Erythroblast (primary cell): ENCODE results near the gene ZNF175.
A peak's percentile ranks its signal among the peaks of the same experiment; 100 is the strongest.

Experiments
- DNase-seq, 2 experiments: peaks; one replicate each; lab custom pipeline; 2025; lab: John Stamatoyannopoulos, UW
- GATA1 ChIP-seq: IDR thresholded peaks from 2 replicates; pipeline ENCODE4 v1.6.1; 2011; ENCODE audit warnings: low read depth, mild to moderate bottlenecking, control low read depth, low read length, moderate library complexity
- POLR2A ChIP-seq: IDR thresholded peaks from 2 replicates; pipeline ENCODE4 v1.6.1; 2011; ENCODE audit warnings: mild to moderate bottlenecking, low read length

The ZNF175 gene

DNA sequence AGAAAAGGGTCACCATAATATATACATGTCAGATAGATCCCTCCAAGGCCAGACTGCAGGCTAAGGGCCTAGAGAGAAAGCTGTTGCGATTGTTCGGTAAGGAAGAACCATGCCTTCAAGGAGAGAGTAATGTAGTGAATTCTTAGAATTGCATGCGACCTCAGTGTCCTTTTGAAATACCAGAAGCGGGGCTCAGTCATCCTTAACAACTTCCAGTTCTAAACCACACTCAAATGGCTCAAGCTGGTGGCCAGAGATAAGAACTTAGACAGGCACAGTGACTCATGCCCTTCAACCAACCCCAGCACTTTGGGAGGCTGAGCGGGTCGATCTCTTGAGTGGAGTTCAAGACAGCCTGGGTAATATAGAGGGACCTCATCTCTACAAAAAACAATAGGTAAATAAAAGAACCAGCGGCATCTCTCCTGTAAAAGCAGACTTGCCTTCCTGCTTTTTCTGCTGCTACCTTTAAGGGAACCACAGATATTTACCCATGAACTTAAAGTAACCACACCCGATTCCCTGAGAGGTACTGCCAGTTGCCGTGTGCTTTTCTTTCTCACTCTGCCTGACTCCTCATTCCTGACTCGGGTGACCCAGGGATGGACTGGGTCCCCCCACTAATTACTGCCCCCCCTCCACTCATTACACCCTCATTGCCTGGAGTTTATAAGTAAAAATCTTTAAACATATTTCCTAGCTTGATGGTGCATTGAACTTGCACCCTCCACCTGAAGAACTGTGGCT, 24.3 kb upstream of the ZNF175 start:
- peak; percentile 97 to 99 for DNase-seq
- peak; percentile 73 for TF ChIP-seq POLR2A
- TF ChIP-seq GATA1: peak; percentile 88

DNA sequence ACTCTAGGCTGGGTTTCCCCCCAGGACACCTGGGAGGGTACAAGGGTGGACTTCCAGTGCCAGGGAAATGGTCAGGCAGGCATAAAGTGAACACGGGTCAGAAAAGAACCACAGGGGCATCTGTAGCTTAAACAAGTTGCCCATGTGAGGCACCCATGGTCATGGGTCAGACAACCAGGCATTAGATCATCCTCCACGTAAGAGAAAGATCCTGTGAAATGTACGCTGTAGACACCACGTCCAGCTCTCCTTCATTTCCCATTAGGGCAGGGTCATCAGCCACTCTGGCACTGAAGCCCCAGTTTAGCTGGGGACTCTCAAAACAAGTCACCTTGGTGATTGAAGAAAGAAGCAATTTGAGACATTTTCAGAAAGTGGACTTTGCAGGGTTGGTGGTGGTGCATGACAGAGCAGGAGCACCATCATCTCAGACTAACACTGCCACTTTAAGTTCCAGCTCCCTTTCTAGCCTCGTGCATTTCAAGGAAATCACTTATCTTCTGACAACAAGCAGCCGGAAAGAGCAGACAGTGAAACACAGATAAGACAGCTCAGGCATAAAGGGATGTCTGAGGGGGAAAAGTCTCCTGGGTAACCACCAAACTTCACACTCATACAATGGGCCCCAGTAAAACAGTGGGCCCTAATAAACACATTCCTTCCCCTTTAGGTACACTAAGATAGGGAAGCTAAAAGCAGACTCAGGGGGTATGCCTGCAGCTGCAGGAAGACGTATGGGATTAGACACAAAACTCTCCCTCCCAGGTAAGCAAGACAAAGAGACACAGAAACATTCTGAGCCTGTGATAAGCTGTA, 23.5 kb upstream of the ZNF175 start:
- peak; percentile 93 to 97 for DNase-seq
- TF ChIP-seq POLR2A (peak; percentile 89), GATA1 (peak; percentile 89)

DNA sequence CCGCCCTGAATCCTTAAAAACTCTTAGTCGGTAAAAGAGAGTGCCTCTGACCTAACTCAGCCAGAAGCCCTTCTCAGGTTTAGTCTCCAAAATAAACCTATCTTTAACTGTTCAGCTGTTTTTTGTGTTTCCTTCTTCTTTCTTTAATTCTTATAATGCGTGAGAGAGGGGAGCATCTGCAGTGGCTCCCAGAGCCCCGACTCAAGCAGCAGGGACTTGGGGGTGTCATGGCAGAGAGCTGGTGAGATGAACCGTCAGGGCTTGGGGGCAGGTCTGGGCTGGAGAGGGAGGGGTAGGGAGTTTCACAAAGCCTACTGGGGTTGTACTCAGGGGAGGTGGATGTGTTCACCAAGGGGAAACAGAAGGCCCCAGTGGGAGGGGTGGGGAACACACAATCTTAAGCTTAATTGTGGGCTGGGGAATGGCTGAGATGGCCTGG, 22.9 kb upstream of the ZNF175 start:
- peak; percentile 77 to 84 for DNase-seq
- no peak for TF ChIP-seq GATA1
- no peak for TF ChIP-seq POLR2A

DNA sequence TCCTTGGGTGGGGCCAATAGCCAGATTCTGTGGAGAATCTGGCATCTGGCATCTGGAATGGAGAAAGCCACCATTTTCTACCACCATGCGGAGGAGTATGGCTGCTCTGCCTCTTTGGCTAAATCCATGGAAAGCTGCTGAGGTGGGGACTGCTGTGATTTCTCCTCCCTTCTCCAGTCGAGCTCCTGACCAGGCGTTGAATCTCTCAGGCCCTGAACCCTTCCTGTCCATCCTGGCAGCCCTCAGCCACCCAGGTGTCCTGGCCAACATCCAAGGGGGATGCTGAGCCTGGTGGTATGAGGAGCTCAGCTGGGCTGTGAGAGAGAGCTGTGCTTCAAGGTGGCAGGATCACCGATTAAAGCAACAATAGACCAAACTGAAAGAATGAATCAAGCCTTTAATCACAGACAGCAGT, 22.2 kb upstream of the ZNF175 start:
- TF ChIP-seq GATA1 (no peak), POLR2A (no peak)
- no peak for DNase-seq

DNA sequence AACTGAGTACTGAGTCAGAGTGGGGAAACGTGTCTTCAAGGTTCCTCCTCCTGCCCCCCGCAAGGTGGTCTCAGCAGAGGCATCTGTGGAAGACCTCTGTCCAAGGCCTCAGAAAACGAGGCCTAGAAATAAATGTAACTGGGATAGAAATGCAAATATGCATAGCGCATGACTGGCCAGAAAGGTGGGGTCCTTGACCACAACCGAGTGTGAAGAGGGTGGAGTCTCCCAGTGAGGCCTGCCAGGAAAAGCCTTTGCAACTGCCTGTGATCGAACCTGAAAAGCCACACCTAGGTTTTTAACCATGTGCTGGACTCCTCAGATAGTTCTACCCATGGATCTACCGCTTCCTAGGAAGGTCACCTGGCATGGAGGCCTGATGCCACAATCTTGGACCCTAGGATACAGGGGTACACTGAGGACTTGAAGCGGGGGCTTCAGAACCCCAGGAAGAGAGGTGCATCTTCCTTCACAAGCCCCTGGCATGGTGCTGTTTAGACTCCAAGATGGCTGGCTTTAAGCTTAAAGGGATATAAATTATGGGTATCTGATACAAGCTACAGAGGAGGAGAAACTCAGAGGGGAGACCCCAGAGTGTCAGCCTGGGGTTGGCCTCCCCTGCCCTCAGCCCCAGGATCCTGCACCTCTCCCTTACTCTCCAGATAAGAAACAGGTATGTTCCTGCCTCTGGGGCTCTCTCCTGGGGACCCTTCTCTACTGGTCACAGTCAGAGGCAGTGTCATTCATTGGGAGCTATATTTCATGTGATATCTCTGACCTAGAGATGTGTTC, 21.4 kb upstream of the ZNF175 start:
- TF ChIP-seq POLR2A: peak; percentile 55
- TF ChIP-seq GATA1: no peak
- DNase-seq: peak; percentile 43 to 68

DNA sequence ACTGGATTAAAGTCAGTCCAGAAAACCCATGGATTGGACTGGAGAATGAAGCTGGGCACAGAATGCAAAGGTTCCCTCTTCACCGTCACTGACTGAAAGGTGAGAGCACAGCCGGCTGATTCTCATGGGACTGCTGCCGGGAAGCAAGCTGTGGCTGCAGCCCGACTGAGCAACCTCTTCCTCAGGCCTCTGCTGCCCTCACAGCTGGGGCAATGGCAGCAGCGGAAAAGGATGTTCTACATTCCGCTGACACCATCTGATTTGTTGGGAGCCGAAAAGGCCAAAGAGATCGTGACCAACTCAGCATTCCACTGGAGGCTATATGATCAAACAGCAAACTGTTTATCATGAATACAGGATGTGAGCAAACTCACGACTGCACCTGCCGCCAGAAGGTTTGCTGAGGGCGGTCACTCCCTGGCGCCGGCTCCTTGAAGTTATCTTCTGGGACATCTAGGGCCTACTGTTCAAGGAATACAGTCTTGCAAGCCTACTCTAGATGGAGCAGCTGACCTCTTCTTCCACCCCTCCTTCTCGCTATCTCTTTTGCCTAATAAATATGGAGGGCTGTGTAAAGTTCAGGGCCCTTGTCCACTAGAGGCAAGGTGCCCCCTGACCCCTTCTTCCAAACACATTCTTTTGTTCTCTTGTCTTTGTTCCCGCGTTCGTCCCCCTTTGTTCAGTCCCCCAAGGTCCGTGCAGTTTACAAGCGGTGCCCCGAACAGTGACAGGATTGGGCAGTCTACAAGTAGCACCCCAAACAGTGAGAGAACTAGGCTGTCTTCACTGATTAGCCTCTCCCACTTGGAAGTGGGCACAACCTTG, 20.0 kb upstream of the ZNF175 start:
- no peak for DNase-seq
- TF ChIP-seq GATA1: no peak
- peak; percentile 29 for TF ChIP-seq POLR2A

DNA sequence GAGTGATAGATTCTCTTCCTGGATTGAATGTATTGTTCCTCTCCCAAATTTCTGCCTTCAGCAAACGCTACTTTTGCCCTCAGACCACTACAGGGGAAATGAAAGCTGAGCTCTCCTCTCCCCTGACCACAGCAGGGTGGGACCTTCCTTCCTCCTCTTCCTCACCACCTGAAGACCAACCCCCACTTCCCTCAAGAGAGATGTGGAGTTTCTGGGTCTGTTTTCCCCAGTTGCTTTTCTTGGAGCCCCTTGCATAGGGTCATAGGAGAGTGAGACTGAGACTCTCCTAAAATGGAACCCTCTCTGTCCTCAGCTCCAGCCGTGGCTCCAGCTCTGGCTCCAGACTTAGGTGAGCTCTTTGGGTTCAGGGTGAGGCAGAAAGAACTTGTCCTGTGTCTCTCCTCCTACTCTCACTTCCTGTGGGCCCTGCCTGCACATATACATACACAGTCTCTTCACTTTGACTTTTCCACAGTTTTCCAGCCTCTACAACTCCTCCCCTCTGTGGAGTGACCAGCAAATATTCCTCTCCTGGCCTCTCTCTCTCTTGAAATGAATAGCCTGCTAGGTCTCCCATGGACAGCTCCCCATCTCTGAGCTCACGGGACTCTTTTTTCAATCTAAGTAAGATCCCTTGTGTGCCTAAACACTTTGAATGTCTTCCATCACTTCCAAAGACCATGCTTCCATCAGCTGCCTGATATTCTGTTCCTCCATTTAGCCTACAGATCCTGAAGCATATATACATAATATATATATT, 19.2 kb upstream of the ZNF175 start:
- TF ChIP-seq POLR2A (no peak), GATA1 (no peak)
- no peak for DNase-seq

DNA sequence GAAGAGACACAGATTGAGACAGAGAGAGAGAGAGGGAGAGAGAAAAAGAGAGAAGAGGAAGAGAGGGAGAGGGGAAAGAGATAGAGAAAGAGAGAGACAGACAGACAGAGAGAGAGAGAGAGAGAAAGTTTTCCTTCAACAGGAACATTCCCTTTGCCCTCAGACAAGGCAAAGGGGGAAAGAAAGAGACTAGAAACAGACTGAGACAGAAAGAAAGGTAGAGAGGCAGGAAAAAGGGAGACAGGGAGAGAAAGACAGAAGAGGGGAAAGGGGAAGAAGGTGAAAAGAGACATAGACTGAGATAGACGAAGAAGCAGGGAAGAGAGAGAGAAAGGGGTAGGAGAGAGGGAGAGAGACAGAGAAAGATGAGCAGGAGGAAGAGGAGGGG, 18.5 kb upstream of the ZNF175 start:
- no peak for DNase-seq
- no peak for TF ChIP-seq POLR2A
- TF ChIP-seq GATA1: no peak

DNA sequence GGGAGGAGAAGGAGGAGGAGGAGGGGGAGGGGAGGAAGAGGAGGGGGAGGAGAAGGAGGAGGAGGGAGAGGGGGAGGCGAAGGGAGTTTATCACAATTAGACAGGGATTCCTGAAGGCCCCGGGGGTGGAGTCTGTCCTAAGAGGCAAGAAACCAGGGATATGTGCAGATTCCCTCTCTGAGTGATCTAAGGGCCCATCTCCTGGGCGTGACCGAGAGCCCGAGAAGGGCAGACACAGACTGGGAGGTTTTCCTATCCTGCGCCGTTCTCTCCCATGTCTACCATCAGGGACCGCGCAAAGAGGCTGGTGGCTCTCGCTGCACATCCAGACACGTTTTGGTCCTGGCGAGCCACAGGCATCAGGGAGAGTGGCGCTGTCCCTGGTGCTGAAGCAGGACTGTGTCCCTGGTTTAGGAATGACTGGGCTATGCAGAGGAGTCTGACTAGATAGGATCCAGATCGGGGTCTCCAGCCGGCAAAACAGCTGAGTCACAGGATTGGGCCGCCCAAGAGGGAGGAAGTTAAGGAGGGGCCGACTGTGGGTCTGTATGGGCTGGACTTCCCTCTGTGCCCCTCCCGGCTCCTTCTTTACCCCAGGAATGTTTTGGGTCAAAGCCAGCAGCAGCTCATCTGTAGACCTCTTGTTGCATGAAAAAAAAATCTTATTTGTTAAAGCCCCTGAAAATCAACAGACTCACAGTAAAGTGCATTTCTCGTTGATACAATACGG, 17.9 kb upstream of the ZNF175 start:
- DNase-seq: peak; percentile 76 to 86
- no peak for TF ChIP-seq GATA1
- no peak for TF ChIP-seq POLR2A

DNA sequence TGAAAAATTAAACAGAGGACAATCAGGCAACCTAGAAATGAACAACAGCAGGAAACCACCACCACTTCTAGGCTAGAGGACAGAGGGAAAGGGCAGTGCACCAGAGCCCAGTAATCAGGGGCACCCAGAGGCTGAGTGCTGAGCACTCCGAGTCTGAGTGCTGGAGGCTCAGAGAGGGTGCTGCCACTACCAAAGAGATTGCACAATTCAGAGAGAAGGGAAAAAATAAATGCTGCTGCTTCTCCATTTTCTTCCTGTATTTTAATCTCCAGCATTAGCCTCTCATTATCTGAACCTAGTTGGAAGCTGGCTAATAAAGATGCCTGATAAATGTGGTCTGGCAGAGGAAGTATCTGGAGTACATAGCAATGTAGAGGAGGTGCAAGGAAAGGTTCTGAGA, 11.8 kb upstream of the ZNF175 start:
- no peak for DNase-seq
- no peak for TF ChIP-seq GATA1
- TF ChIP-seq POLR2A: no peak

DNA sequence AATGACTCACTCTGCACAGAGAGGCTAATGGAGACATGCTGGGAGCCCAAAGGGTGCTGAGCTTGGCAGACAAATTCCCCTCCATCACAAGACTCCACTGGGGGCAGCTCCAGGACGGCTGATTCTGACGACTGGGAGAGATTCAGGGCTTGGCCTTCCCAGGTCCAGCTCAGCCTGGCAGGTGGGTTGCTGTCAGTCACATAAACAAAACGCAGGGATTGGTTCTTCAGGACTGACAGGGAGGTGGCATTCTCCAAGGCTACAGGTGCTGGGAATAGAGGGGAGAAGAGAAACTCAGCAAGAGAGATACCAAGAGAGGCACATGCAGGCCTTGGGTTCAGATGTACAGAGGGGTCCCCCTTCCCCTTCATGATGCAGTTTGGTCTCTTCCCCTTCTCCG, 10.7 kb upstream of the ZNF175 start:
- TF ChIP-seq POLR2A: no peak
- TF ChIP-seq GATA1: no peak
- DNase-seq: no peak

DNA sequence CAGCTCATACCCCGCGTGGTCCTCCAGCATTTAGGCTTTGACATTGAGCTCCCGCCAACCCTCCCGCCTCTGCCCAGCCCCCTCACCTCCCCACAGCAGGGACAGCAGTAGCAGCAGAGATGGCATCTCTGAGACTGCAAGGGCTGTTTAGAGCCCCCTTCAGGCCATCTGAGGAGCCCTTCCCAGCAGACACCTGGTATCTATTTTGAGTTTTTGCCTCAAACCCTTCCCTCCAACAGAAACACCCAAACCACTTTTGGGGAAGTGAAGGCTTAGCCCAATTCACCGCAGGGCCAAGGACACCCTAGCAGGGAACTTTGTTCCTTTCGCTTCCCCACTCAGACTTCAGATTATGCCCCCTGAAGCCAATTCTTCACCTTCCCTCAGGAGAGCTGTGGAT, 6.3 kb upstream of the ZNF175 start:
- no peak for TF ChIP-seq GATA1
- TF ChIP-seq POLR2A: no peak
- peak in 1 of 2 experiments; percentile 46 for DNase-seq

DNA sequence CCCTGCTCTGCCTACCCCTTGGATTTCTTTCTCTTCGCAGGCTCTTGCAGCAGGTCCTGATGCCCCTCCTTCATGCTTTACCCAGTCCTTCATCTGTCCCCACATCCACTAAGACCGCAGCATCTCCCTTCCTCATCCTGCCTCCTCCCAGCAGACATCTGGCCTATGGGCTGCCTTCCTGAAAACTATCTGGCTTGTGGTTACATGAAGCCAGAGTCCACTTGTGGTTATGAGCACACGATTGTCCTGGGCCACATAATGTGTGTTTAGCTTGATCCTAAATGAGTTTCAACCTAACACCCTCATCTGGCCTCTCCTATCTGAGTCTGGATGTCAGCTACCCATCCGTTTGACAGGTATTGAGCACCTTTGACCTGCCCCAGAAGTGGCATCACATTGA, 5.5 kb upstream of the ZNF175 start:
- DNase-seq: no peak
- TF ChIP-seq GATA1: no peak
- no peak for TF ChIP-seq POLR2A
